HUES64 (cell line): Measurements from ENCODE around the gene CFAP97D2.
"Not testable (repeated sequence)": the region's sequence is repeated elsewhere in the genome, so short reads cannot be mapped to it uniquely, and the experiment has no call there.

Source experiments
- H3K27ac ChIP-seq: 2 replicates; pipeline ENCODE4 v1.7.0; 2013; ENCODE audit warnings: low read depth, low read length, inconsistent platforms
- H3K27me3 ChIP-seq: 2 replicates; pipeline ENCODE4 v1.6.1; 2013; ENCODE audit warnings: mild to moderate bottlenecking, low read length; ENCODE audit not compliant: insufficient read depth
- H3K36me3 ChIP-seq: 2 replicates; pipeline ENCODE4 v1.6.1; 2013; ENCODE audit warnings: mild to moderate bottlenecking, low read length; ENCODE audit not compliant: insufficient read depth
- H3K4me1 ChIP-seq: 2 replicates; pipeline ENCODE4 v1.6.1; 2013; ENCODE audit warnings: mild to moderate bottlenecking, low read length, moderate library complexity; ENCODE audit not compliant: insufficient read depth
- H3K4me3 ChIP-seq: 2 replicates; pipeline ENCODE4 v1.5.1; 2013; ENCODE audit warnings: mild to moderate bottlenecking, low read length, moderate library complexity
- H3K9ac ChIP-seq: 2 replicates; pipeline ENCODE4 v1.6.1; 2013; ENCODE audit warnings: mild to moderate bottlenecking, low read depth, low read length
- H3K9me3 ChIP-seq: 2 replicates; pipeline ENCODE4 v1.6.1; 2013; ENCODE audit warnings: low read depth, low read length; ENCODE audit not compliant: insufficient read depth
- WGBS: fragments of 150-250, 120-280 bp; methylation state at CpG from one replicate; pipeline ENCODE4 v1.1.7; 2013; ENCODE audit warnings: missing lambda C conversion rate; 5-methylcytosine and 5-hydroxymethylcytosine counted together

The CFAP97D2 gene

GRCh38 chr13:114243971-114244370 lies 64.9 kb downstream of the CFAP97D2 start:
- H3K27me3 ChIP-seq: no peaks in the 10 kb centered on the region
- no peak overlapping the region for H3K4me3 ChIP-seq
- H3K27ac ChIP-seq: no peak overlapping the region
- no peak overlapping the region for H3K9ac ChIP-seq
- H3K36me3 ChIP-seq: peaks cover 98% of the 10 kb centered on the region
- peaks cover 2% of the 10 kb centered on the region; the same call in 1 of the 2 replicates for H3K4me1 ChIP-seq
- WGBS: 100% methylated on average over 3 of the region's 3 CpGs
- no peaks in the 10 kb centered on the region for H3K9me3 ChIP-seq

GRCh38 chr13:114244637-114245036 lies 65.6 kb downstream of the CFAP97D2 start:
- peaks cover 2% of the 10 kb centered on the region; the same call in 1 of the 2 replicates for H3K4me1 ChIP-seq
- H3K9ac ChIP-seq: no peak overlapping the region
- no peak overlapping the region for H3K4me3 ChIP-seq
- peaks cover 98% of the 10 kb centered on the region for H3K36me3 ChIP-seq
- no peaks in the 10 kb centered on the region for H3K27me3 ChIP-seq
- no peak overlapping the region for H3K27ac ChIP-seq
- 89% methylated on average over 4 of the region's 5 CpGs for WGBS
- H3K9me3 ChIP-seq: no peaks in the 10 kb centered on the region

- no peaks in the 10 kb centered on the region for H3K27me3 ChIP-seq
- H3K27ac ChIP-seq: no peak overlapping the region
- H3K4me3 ChIP-seq: no peak overlapping the region
- no peaks in the 10 kb centered on the region for H3K4me1 ChIP-seq
- WGBS: 97% methylated on average over 3 of the region's 3 CpGs
- no peaks in the 10 kb centered on the region for H3K9me3 ChIP-seq
- no peak overlapping the region for H3K9ac ChIP-seq
- peaks cover 100% of the 10 kb centered on the region for H3K36me3 ChIP-seq
These were observed 69.0 kb downstream of the CFAP97D2 start for GRCh38 chr13:114248011-114248410.

GRCh38 chr13:114249077-114249476 lies 70.0 kb downstream of the CFAP97D2 start:
- Histone ChIP-seq H3K27ac (no peak overlapping the region), H3K27me3 (no peaks in the 10 kb centered on the region), H3K9me3 (no peaks in the 10 kb centered on the region), H3K4me3 (no peak overlapping the region), H3K36me3 (peaks cover 98% of the 10 kb centered on the region), H3K4me1 (no peaks in the 10 kb centered on the region), H3K9ac (no peak overlapping the region)
- 95% methylated on average over 7 of the region's 7 CpGs for WGBS

- WGBS: 89% methylated on average over 1 of the region's 1 CpG
- H3K4me3 ChIP-seq, H3K27me3 ChIP-seq, H3K9me3 ChIP-seq, H3K9ac ChIP-seq, H3K4me1 ChIP-seq, H3K27ac ChIP-seq: not testable (repeated sequence)
- peaks cover 97% of the 10 kb centered on the region for H3K36me3 ChIP-seq
These were observed 72.8 kb downstream of the CFAP97D2 start for GRCh38 chr13:114251639-114252440.

- peaks cover 16% of the 10 kb centered on the region for H3K4me1 ChIP-seq
- H3K9me3 ChIP-seq: no peaks in the 10 kb centered on the region
- H3K36me3 ChIP-seq: peaks cover 97% of the 10 kb centered on the region
- peak overlapping the region; percentile 73 for H3K27ac ChIP-seq
- no peak overlapping the region for H3K9ac ChIP-seq
- 71% methylated on average over 1 of the region's 1 CpG for WGBS
- H3K27me3 ChIP-seq: no peaks in the 10 kb centered on the region
- no peak overlapping the region; the same call in 1 of the 2 replicates for H3K4me3 ChIP-seq
These were observed 77.5 kb downstream of the CFAP97D2 start for GRCh38 chr13:114256547-114256946.

- H3K27ac ChIP-seq: peak overlapping the region; percentile 73
- peaks cover 16% of the 10 kb centered on the region for H3K4me1 ChIP-seq
- no peaks in the 10 kb centered on the region for H3K27me3 ChIP-seq
- no peak overlapping the region for H3K9ac ChIP-seq
- no peak overlapping the region; the same call in 1 of the 2 replicates for H3K4me3 ChIP-seq
- WGBS: 35% methylated on average over 4 of the region's 4 CpGs
- no peaks in the 10 kb centered on the region for H3K9me3 ChIP-seq
- H3K36me3 ChIP-seq: peaks cover 97% of the 10 kb centered on the region
These were observed 78.0 kb downstream of the CFAP97D2 start for GRCh38 chr13:114257014-114257413.

GRCh38 chr13:114258589-114258988 lies 79.5 kb downstream of the CFAP97D2 start:
- Histone ChIP-seq H3K4me1 (peaks cover 16% of the 10 kb centered on the region), H3K27me3 (no peaks in the 10 kb centered on the region), H3K9ac (no peak overlapping the region; the same call in 1 of the 2 replicates), H3K4me3 (no peak overlapping the region), H3K27ac (no peak overlapping the region), H3K36me3 (peaks cover 99% of the 10 kb centered on the region), H3K9me3 (no peaks in the 10 kb centered on the region)
- WGBS: 97% methylated on average over 8 of the region's 8 CpGs

- 87% methylated on average over 6 of the region's 7 CpGs for WGBS
- Histone ChIP-seq H3K27ac (no peak overlapping the region), H3K9ac (no peak overlapping the region), H3K9me3 (no peaks in the 10 kb centered on the region), H3K4me1 (peaks cover 16% of the 10 kb centered on the region), H3K27me3 (no peaks in the 10 kb centered on the region), H3K4me3 (no peak overlapping the region), H3K36me3 (peaks cover 99% of the 10 kb centered on the region)
These were observed 80.3 kb downstream of the CFAP97D2 start for GRCh38 chr13:114259374-114259773.

- H3K36me3 ChIP-seq: peaks cover 99% of the 10 kb centered on the region
- H3K27me3 ChIP-seq: no peaks in the 10 kb centered on the region
- H3K4me1 ChIP-seq: peaks cover 16% of the 10 kb centered on the region
- no peaks in the 10 kb centered on the region for H3K9me3 ChIP-seq
- no peak overlapping the region for H3K4me3 ChIP-seq
- no peak overlapping the region for H3K27ac ChIP-seq
- 90% methylated on average over 4 of the region's 4 CpGs for WGBS
- no peak overlapping the region for H3K9ac ChIP-seq
These were observed 80.9 kb downstream of the CFAP97D2 start for GRCh38 chr13:114259974-114260373.

GRCh38 chr13:114260814-114261213 lies 81.8 kb downstream of the CFAP97D2 start:
- Histone ChIP-seq H3K27me3 (no peaks in the 10 kb centered on the region), H3K27ac (no peak overlapping the region), H3K4me1 (peaks cover 16% of the 10 kb centered on the region), H3K9ac (no peak overlapping the region), H3K9me3 (no peaks in the 10 kb centered on the region), H3K36me3 (peaks cover 99% of the 10 kb centered on the region), H3K4me3 (no peak overlapping the region)
- 92% methylated on average over 3 of the region's 3 CpGs for WGBS
